ENCODE data around the gene PIGT. TPM values are rescaled to one million over a fixed set of nuclear protein-coding genes. Genes with fewer than 3 reads are reported as not detected.
A peak's percentile ranks its signal among the peaks of the same experiment; 100 is the strongest.

PIGT gene
- total RNA-seq, 1 experiment from 2014 or later: 259 TPM

DNA sequence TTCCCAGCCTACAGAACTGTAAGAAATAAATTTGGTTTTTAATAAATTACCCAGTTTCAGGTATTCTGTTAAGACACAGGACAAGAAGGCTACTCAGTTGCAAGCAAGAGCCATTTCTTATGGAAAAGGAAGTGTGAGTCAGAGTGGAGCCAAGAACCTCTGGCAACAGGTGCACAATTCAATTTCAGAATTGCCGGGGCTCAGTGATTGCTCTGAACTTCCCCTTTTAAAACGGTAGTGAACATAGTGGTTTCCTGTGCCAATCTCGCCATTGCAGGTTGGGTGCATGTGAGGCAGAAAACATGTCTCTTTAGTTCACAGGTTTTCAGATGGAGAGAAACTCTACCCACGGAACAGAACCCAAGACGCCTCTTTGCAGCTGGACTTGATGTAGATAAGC, 16.4 kb downstream of the PIGT start:
- no peak overlapping the region for H3K4me3 ChIP-seq (ENCODE audit: low read depth, low read length)
- Mint-ChIP-seq H3K27me3 (ENCODE audit: insufficient read depth, unreplicated experiment) (no peaks in the 10 kb centered on the region), H3K4me3 (ENCODE audit: unreplicated experiment) (no peak overlapping the region), H3K36me3 (ENCODE audit: insufficient read depth, unreplicated experiment) (peaks cover 6% of the 10 kb centered on the region), H3K27ac (ENCODE audit: unreplicated experiment) (no peak overlapping the region), H3K9me3 (ENCODE audit: unreplicated experiment) (no peaks in the 10 kb centered on the region), H3K4me1 (ENCODE audit: low read depth, unreplicated experiment) (peaks cover 17% of the 10 kb centered on the region)
- ChIA-PET CTCF (interaction anchor here (0.6 kb wide), 1 partner anchor 20 kb away, joined by 4 read pairs; no protein-coding TSS in a partner anchor), POLR2A (no interaction called here)
- TF ChIP-seq, protein P1, sequence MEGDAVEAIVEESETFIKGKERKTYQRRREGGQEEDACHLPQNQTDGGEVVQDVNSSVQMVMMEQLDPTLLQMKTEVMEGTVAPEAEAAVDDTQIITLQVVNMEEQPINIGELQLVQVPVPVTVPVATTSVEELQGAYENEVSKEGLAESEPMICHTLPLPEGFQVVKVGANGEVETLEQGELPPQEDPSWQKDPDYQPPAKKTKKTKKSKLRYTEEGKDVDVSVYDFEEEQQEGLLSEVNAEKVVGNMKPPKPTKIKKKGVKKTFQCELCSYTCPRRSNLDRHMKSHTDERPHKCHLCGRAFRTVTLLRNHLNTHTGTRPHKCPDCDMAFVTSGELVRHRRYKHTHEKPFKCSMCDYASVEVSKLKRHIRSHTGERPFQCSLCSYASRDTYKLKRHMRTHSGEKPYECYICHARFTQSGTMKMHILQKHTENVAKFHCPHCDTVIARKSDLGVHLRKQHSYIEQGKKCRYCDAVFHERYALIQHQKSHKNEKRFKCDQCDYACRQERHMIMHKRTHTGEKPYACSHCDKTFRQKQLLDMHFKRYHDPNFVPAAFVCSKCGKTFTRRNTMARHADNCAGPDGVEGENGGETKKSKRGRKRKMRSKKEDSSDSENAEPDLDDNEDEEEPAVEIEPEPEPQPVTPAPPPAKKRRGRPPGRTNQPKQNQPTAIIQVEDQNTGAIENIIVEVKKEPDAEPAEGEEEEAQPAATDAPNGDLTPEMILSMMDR (IDR thresholded peaks at IDR 0.05; ENCODE audit: insufficient read depth in 1 of 2, low read depth in 1 of 2, low read length in 1 of 2, severe bottlenecking in 1 of 2, unreplicated experiment in 1 of 2): no peak
- H3K4me1 ChIP-seq: 0 out of 2 replicates have a peak, but pooled peaks cover 3% of the 10 kb centered on the region
- no peaks in the 10 kb centered on the region for H3K36me3 ChIP-seq (ENCODE audit: control insufficient read depth, insufficient read depth, low read length)
- no peaks in the 10 kb centered on the region for H3K9me3 ChIP-seq
- intact Hi-C loops (cut with micrococcal nuclease; ENCODE audit: unreplicated experiment): no loop called here
- DNase-seq: no peak
- BruUV-seq (replicated peaks): no TSS peak
- no peaks in the 10 kb centered on the region for H3K27me3 ChIP-seq (replicated peaks; ENCODE audit: control insufficient read depth, insufficient read depth, low read length)

DNA sequence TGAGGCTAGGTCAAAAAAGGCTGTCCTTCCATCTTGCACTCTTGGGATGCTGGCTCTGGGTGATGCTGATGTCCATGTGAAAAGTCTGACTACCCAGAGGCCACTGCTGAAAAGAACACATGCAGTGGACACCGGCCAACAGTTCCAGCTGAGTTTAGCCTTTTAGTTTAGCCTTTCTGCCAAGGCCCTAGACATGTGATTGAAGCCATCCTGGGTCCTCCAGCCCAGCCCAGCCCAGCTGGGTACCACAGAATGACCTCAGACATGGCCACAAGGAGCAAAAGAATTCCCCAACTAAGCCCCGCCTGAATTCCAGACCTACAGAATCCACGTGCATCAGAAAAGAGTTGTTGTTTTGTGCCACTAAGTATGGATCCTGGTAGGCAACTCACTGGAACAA, 17.4 kb downstream of the PIGT start:
- Histone ChIP-seq H3K4me1 (0 out of 2 replicates have a peak, but pooled peaks cover 3% of the 10 kb centered on the region), H3K36me3 (ENCODE audit: control insufficient read depth, insufficient read depth, low read length) (no peaks in the 10 kb centered on the region), H3K9me3 (no peaks in the 10 kb centered on the region), H3K27me3 (replicated peaks; ENCODE audit: control insufficient read depth, insufficient read depth, low read length) (no peaks in the 10 kb centered on the region), H3K4me3 (ENCODE audit: low read depth, low read length) (no peak overlapping the region)
- intact Hi-C loops (cut with micrococcal nuclease; ENCODE audit: unreplicated experiment): no loop called here
- Mint-ChIP-seq H3K4me1 (ENCODE audit: low read depth, unreplicated experiment) (peaks cover 15% of the 10 kb centered on the region), H3K4me3 (ENCODE audit: unreplicated experiment) (no peak overlapping the region), H3K27ac (ENCODE audit: unreplicated experiment) (no peak overlapping the region), H3K36me3 (ENCODE audit: insufficient read depth, unreplicated experiment) (peaks cover 6% of the 10 kb centered on the region), H3K9me3 (ENCODE audit: unreplicated experiment) (no peaks in the 10 kb centered on the region), H3K27me3 (ENCODE audit: insufficient read depth, unreplicated experiment) (no peaks in the 10 kb centered on the region)
- no peak for DNase-seq
- POLR2A ChIA-PET: no interaction called here
- CTCF ChIA-PET: interaction anchor here (1.0 to 1.3 kb wide), 2 partner anchors 41 to 110 kb away, joined by 3 to 6 read pairs; no protein-coding TSS in a partner anchor
- TF ChIP-seq, protein P1 (IDR thresholded peaks at IDR 0.05; ENCODE audit: insufficient read depth in 1 of 2, low read depth in 1 of 2, low read length in 1 of 2, severe bottlenecking in 1 of 2, unreplicated experiment in 1 of 2): no peak
- BruUV-seq (replicated peaks): no TSS peak

- TF ChIP-seq, protein P1 (IDR thresholded peaks at IDR 0.05; ENCODE audit: insufficient read depth in 1 of 2, low read depth in 1 of 2, low read length in 1 of 2, severe bottlenecking in 1 of 2, unreplicated experiment in 1 of 2): no peak
- H3K9me3 Mint-ChIP-seq (ENCODE audit: unreplicated experiment): no peaks in the 10 kb centered on the region
- no peaks in the 10 kb centered on the region for H3K9me3 ChIP-seq
- H3K4me1 Mint-ChIP-seq (ENCODE audit: low read depth, unreplicated experiment): peaks cover 15% of the 10 kb centered on the region
- H3K36me3 Mint-ChIP-seq (ENCODE audit: insufficient read depth, unreplicated experiment): peaks cover 6% of the 10 kb centered on the region
- H3K27me3 Mint-ChIP-seq (ENCODE audit: insufficient read depth, unreplicated experiment): no peaks in the 10 kb centered on the region
- no peak overlapping the region for H3K4me3 Mint-ChIP-seq (ENCODE audit: unreplicated experiment)
- BruUV-seq (replicated peaks): no TSS peak
- DNase-seq: no peak
- H3K4me1 ChIP-seq: 0 out of 2 replicates have a peak, but pooled peaks cover 3% of the 10 kb centered on the region
- intact Hi-C loops (cut with micrococcal nuclease; ENCODE audit: unreplicated experiment): no loop called here
- H3K27me3 ChIP-seq (replicated peaks; ENCODE audit: control insufficient read depth, insufficient read depth, low read length): no peaks in the 10 kb centered on the region
- H3K36me3 ChIP-seq (ENCODE audit: control insufficient read depth, insufficient read depth, low read length): no peaks in the 10 kb centered on the region
- POLR2A ChIA-PET: no interaction called here
- H3K27ac Mint-ChIP-seq (ENCODE audit: unreplicated experiment): peak overlapping the region; percentile 17
- no peak overlapping the region for H3K4me3 ChIP-seq (ENCODE audit: low read depth, low read length)
- CTCF ChIA-PET: interaction anchor here (1.0 to 7.2 kb wide), 3 partner anchors 41 to 113 kb away, joined by 3 to 278 read pairs (median 6); no protein-coding TSS in a partner anchor
Observed at GRCh38 chr20:45433976-45434375, 18.0 kb downstream of the PIGT start.

Measured in Caco-2 (cell line).